Activated T-cell treated with anti-CD3 and anti-CD28 coated beads, Interleukin-2, amount 50 U/mL, for 72 hours (primary cell): ENCODE data around the gene EDNRA. TPM values are rescaled to one million over a fixed set of nuclear protein-coding genes. Genes with fewer than 3 reads are reported as not detected.
A peak's percentile ranks its signal among the peaks of the same experiment; 100 is the strongest.

Source experiments
- ATAC-seq, 2 donors: fragments of 150-1000 bp; cut with Tn5 transposase; replicated peaks in 1 of 2; 2 replicates each; pipeline ENCODE4 v1.10.0; 2021; ENCODE audit warnings: moderate library complexity in 2 of 2, mild to moderate bottlenecking in 1 of 2
- DNase-seq, 2 donors: peaks; one replicate each; pipeline ENCODE4 v3.0.0; 2021 to 2022; ENCODE audit warnings: mixed read lengths in 1 of 2
- H3K27ac Mint-ChIP-seq: one replicate; pipeline ENCODE4 v1.8.0; 2022; ENCODE audit warnings: mild to moderate bottlenecking, moderate library complexity, mixed read lengths
- H3K27me3 Mint-ChIP-seq: one replicate; pipeline ENCODE4 v1.8.0; 2022; ENCODE audit warnings: low read depth, mixed read lengths
- H3K36me3 Mint-ChIP-seq, 2 donors: one replicate each; pipeline ENCODE4 v1.8.0; 2022; ENCODE audit warnings: mixed read lengths in 2 of 2, mild to moderate bottlenecking in 1 of 2; ENCODE audit not compliant: insufficient read depth in 2 of 2
- H3K4me1 Mint-ChIP-seq: one replicate; pipeline ENCODE4 v1.8.0; 2022; ENCODE audit warnings: low read depth, mixed read lengths
- H3K4me3 Mint-ChIP-seq, 2 donors: one replicate each; pipeline ENCODE4 v1.8.0; 2022; ENCODE audit warnings: mild to moderate bottlenecking in 2 of 2, mixed read lengths in 2 of 2, moderate library complexity in 2 of 2
- H3K9me3 Mint-ChIP-seq, 2 donors: one replicate each; pipeline ENCODE4 v1.8.0; 2022; ENCODE audit warnings: mixed read lengths in 2 of 2
- total RNA-seq, 2 donors: library from RNA; stranded (reverse); gene quantifications; one replicate each; pipeline ENCODE4 v1.2.3, GENCODE V29; 2022

EDNRA gene
- total RNA-seq, 2 donors from 2014 or later: 0.34 to 0.69 TPM

DNA sequence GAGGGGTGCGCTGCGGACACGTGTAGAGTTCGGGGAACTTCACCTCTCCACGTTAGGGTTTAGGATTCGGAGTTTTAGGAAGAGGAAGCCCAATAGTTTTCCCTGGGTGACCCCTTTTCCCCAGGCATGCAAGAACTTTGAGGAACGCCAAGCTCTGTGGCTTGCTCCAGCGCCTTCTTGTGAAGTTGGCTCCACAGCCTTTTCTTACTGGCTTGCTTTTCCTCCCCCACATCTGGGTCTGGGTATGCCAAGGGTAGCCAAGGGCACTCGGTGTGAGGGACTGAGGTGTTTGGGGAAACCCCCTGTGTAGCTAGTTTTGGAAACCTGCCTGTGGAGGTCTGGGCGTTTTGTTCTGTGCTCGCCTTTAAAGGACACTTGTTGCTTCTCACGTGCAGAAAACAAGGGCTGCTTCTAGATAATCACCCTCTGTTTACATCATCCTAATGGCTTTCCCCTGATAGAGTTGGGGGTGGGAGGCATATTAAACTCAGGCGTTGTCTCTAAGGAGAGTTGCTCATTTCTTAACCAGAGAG, 746 bp downstream of the EDNRA start:
- Mint-ChIP-seq H3K27ac (no peak overlapping the region), H3K27me3 (peaks cover 42% of the 10 kb centered on the region), H3K4me3 (peak overlapping the region; percentile 47 to 62), H3K36me3 (no peaks in the 10 kb centered on the region), H3K9me3 (no peaks in the 10 kb centered on the region), H3K4me1 (peaks cover 7% of the 10 kb centered on the region)
- DNase-seq (peak in 1 of 2 donors; percentile 1), ATAC-seq (peak; percentile 56 to 58)

DNA sequence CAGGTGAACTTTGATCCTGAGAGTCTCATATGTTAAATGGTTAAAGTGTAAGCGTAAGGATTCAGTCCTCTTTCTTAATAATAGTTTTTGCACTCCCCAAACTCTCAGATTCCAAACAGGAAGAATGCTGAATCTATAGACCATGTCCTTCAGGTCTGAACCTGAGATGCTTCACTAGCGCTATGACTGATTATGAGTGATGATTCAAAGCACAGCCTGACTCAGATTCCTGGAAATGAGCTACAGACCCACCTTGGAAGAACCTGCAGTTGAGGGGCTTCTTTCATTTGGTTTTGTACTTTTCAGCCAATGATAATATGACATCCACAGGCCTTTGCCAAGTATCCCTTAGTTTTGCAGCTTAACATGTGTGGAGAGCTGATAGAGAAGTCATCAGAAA, 1.4 kb downstream of the EDNRA start:
- peaks cover 42% of the 10 kb centered on the region for H3K27me3 Mint-ChIP-seq
- peak overlapping the region; percentile 27 to 47 for H3K4me3 Mint-ChIP-seq
- H3K4me1 Mint-ChIP-seq: peaks cover 7% of the 10 kb centered on the region
- no peaks in the 10 kb centered on the region for H3K9me3 Mint-ChIP-seq
- DNase-seq: peak in 1 of 2 donors; percentile 4
- H3K36me3 Mint-ChIP-seq: no peaks in the 10 kb centered on the region
- peak; percentile 63 to 74 for ATAC-seq
- no peak overlapping the region for H3K27ac Mint-ChIP-seq

DNA sequence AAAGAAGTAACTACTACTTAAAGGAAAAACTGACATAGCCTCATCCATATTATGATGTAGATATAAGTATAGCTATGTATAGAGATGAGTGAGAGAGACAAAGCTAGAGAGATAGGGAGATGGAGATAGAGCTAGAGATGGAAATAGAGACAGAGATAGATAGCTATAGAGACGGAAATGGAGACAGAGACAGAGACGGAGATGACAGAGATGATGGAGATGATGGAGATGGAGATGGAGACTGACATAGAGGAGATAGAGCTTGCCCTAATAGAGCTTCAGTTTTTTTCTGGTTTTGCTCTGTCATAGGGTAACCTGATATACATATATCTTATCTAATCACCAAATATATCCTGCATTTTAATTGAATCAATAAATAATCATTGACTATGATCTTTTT, 4.3 kb downstream of the EDNRA start:
- H3K27me3 Mint-ChIP-seq: peaks cover 20% of the 10 kb centered on the region
- no peaks in the 10 kb centered on the region for H3K36me3 Mint-ChIP-seq
- peaks cover 7% of the 10 kb centered on the region for H3K4me1 Mint-ChIP-seq
- H3K4me3 Mint-ChIP-seq: no peak overlapping the region
- DNase-seq: no peak
- H3K9me3 Mint-ChIP-seq: no peaks in the 10 kb centered on the region
- ATAC-seq: no peak
- no peak overlapping the region for H3K27ac Mint-ChIP-seq

DNA sequence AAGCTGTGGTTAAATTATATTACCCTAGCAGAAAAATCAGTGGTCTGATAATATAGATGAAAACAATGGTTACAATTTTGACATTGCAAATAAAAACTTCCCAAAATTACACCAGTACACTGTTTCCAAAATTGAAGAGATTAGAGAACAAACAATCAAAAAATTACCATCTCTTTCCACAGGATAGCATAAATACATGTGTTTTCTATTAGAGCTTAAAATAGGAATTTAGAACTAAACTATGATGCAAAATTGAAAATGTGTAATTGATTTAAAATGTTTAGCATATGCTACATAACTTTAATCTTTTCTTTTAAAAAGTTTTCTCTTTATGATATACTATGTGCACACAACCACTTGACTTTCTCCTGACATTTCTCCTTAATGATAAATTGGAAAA, 6.7 kb downstream of the EDNRA start:
- Mint-ChIP-seq H3K27ac (no peak overlapping the region), H3K36me3 (no peaks in the 10 kb centered on the region), H3K4me3 (no peak overlapping the region), H3K27me3 (peaks cover 3% of the 10 kb centered on the region), H3K9me3 (no peaks in the 10 kb centered on the region), H3K4me1 (peaks cover under 1% of the 10 kb centered on the region)
- ATAC-seq (no peak), DNase-seq (no peak)

DNA sequence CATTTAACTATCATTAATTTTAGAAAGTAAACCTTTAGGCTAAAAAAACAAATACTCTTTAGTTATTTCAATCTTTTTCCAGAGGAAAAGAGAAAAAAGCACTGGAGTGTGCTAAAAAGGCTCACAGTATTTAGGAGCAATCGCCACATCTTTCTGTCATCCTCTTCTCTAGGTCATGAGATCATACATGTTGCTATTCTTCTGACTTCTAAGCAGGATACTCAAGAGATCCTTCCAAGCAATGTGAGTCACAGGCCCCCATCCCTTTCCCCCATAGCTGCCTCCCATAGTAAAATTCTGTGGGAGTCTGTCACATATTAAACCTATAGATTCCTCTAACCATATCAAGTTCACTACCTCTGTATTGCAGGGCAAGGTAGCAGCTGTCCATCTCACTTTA, 7.7 kb downstream of the EDNRA start:
- DNase-seq (no peak), ATAC-seq (no peak)
- Mint-ChIP-seq H3K4me3 (no peak overlapping the region), H3K9me3 (no peaks in the 10 kb centered on the region), H3K4me1 (no peaks in the 10 kb centered on the region), H3K36me3 (no peaks in the 10 kb centered on the region), H3K27me3 (no peaks in the 10 kb centered on the region), H3K27ac (no peak overlapping the region)

DNA sequence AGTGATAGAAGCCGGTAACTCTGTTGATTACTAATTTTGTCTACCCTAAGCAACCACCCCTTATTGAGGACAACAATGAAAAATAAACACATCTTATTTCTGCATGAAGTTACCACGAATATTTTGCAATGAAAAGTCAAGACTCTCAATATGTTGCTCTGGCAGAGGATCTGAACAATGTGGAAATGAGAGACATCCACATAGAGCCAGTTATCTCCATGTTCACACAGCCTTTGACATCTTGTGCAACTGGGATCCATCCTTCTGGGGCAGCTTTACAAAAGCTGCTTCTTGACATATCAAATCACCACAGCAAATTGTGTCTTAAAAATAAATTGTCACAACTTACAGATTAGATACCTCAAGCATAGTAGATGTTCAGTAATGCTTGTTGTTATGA, 10.2 kb downstream of the EDNRA start:
- no peak overlapping the region for H3K4me3 Mint-ChIP-seq
- no peaks in the 10 kb centered on the region for H3K9me3 Mint-ChIP-seq
- ATAC-seq (no peak), DNase-seq (no peak)
- H3K27me3 Mint-ChIP-seq: peaks cover 7% of the 10 kb centered on the region
- H3K27ac Mint-ChIP-seq: no peak overlapping the region
- no peaks in the 10 kb centered on the region for H3K36me3 Mint-ChIP-seq
- H3K4me1 Mint-ChIP-seq: no peaks in the 10 kb centered on the region

DNA sequence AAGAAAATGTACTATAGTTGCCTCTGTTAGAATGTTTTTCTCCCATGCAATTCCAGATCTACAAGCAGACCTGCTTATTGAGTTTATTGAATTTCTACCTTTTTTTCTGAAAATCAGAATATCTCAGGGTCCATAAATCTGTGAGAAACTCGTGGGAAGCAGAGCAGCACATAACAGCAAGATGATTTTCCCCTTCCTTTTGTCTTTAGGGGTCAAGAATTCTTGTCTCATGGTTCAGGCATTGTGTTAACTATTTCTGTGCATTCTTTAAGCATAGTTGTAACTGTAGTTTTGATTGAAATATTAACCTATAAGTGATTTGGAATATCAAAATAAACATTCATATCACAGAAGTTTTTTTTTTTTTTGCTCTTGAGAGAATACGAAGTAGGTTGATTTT, 11.4 kb downstream of the EDNRA start:
- H3K9me3 Mint-ChIP-seq: no peaks in the 10 kb centered on the region
- no peaks in the 10 kb centered on the region for H3K36me3 Mint-ChIP-seq
- DNase-seq: no peak
- no peak overlapping the region for H3K4me3 Mint-ChIP-seq
- H3K4me1 Mint-ChIP-seq: no peaks in the 10 kb centered on the region
- no peak overlapping the region for H3K27ac Mint-ChIP-seq
- H3K27me3 Mint-ChIP-seq: peaks cover 7% of the 10 kb centered on the region
- no peak for ATAC-seq

DNA sequence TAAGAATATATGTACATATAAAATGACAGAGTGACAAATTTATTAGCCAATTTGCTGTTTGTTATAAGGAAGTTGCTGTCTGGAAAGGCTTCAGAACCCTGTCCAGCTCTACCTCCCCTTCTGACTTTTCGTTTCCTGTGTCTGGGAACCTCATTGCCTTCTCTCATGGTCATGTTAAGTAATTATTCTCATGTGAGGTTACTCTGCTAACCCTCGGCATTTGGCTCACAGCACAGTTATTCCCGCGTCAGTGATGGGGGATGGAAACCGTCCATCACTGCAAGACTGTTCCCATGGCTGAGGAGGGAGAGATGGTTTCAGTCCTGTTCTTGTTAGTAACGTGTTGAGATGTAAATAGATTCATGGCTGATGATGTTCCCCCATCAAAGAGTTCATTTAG, 11.9 kb downstream of the EDNRA start:
- no peaks in the 10 kb centered on the region for H3K4me1 Mint-ChIP-seq
- H3K27me3 Mint-ChIP-seq: peaks cover 7% of the 10 kb centered on the region
- ATAC-seq: no peak
- no peaks in the 10 kb centered on the region for H3K9me3 Mint-ChIP-seq
- DNase-seq: no peak
- H3K4me3 Mint-ChIP-seq: no peak overlapping the region
- no peak overlapping the region for H3K27ac Mint-ChIP-seq
- no peaks in the 10 kb centered on the region for H3K36me3 Mint-ChIP-seq

DNA sequence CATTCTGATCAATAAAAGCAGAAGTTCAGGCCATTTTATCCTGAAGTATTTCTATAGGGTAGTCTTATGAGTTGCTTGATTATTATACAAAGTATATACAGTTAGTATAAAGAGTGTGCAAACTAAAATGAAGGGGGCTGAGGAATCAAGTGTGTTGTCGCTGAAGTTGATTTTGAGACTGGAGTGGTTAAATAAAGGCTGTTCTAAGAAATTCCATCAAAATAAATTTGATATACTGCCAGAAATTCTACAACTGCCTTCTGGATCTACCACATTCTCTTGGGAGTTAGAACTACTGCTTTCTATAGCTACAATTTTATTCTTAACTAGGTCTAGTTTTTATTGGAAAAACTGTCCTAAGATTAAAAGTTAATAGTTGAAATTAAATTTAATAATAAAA, 12.4 kb downstream of the EDNRA start:
- no peaks in the 10 kb centered on the region for H3K4me1 Mint-ChIP-seq
- H3K27ac Mint-ChIP-seq: no peak overlapping the region
- H3K27me3 Mint-ChIP-seq: peaks cover 7% of the 10 kb centered on the region
- DNase-seq (no peak), ATAC-seq (no peak)
- no peaks in the 10 kb centered on the region for H3K36me3 Mint-ChIP-seq
- no peaks in the 10 kb centered on the region for H3K9me3 Mint-ChIP-seq
- no peak overlapping the region for H3K4me3 Mint-ChIP-seq

DNA sequence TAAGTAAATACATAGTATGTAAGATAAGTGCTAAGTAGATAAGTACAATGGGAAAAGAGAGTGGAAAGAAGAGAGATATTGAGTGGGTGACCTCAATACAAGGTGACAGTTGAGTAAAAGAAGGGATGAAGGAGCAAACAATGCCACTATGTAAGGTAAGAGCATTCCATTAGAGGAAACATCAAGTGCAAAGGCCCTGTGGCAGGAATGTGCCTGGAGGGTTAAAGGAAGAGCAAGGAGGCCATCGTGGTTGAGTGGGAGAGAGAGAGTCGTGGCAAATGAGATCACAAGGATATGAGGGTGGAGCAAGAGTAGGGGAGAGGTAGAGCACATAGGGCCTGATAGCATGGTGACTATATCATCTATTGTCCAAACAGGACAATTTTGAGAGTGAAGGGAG, 13.4 kb downstream of the EDNRA start:
- DNase-seq (no peak), ATAC-seq (no peak)
- peaks cover 7% of the 10 kb centered on the region for H3K27me3 Mint-ChIP-seq
- no peaks in the 10 kb centered on the region for H3K36me3 Mint-ChIP-seq
- H3K4me1 Mint-ChIP-seq: no peaks in the 10 kb centered on the region
- no peaks in the 10 kb centered on the region for H3K9me3 Mint-ChIP-seq
- no peak overlapping the region for H3K4me3 Mint-ChIP-seq
- H3K27ac Mint-ChIP-seq: no peak overlapping the region

DNA sequence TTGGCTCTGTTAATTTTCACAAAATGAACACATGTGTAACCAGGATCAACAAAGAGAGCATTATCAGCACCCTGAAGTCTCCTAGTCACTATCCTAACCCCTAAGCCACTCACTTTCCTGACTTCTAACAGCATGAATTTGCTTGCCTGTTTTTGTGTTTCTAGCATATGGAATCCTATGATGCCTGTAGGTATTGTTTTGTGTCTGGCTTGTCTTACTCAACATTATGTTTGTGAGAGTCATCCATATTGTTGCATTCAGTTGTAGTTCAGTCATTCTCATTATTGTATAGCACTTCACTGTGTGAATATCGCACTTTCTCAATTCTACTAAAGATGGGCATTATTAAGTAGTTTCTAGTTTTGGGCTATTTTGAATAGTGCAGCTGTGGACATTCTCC, 15.6 kb downstream of the EDNRA start:
- ATAC-seq (no peak), DNase-seq (no peak)
- Mint-ChIP-seq H3K36me3 (no peaks in the 10 kb centered on the region), H3K27me3 (peaks cover 11% of the 10 kb centered on the region), H3K4me3 (no peak overlapping the region), H3K4me1 (no peaks in the 10 kb centered on the region), H3K9me3 (no peaks in the 10 kb centered on the region), H3K27ac (no peak overlapping the region)

DNA sequence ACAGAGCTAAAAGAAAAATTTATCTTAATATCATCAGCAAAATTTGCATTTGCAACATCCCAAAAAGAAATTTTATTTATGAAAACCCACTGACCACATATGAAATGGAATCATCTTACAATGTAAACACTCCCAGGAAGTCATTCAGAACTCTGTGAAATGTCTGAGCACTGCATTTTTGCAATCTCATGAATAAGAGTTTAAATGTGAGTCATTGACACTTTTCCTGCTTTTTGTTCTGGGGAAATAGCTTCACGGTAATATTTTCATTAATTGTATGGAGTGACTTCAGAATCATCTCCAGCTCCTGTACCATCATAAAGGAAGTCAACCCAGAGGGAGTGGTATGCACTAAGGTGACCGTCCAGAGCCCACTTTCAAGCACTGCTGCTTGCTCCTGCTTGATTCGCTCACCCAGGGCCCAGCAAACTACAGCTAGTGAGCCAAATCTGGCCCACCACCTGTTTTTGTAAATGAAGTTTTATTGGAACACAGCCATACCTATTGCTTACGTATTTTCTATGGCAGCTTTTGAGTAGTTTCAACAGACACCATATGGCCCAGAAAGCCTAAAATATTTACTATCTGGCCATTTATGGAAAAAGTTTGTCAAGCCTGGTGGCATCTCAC, 17.2 kb downstream of the EDNRA start:
- no peak for ATAC-seq

DNA sequence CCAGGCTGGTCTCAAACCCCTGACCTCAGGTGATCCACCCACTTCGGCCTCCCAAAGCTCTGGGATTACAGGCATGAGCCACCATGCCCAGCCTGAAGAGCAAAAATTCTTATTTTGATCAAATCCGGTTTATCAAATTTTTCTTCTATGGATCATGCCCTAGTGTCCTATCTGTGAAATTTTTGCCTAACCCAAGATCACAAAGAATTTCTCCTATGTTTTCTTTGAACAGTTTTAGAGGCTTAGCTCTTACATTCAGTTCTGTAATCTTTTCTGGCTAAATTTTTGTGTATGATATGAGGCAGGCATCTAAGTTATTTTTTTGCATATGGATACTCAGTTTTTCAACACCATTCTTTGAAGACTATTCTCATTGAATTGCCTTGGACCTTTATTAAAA, 27.4 kb downstream of the EDNRA start:
- Mint-ChIP-seq H3K4me3 (no peak overlapping the region), H3K36me3 (no peaks in the 10 kb centered on the region), H3K27me3 (peaks cover 32% of the 10 kb centered on the region), H3K9me3 (no peaks in the 10 kb centered on the region), H3K27ac (no peak overlapping the region), H3K4me1 (no peaks in the 10 kb centered on the region)
- ATAC-seq: no peak
- DNase-seq: no peak

More for the DNA sequence above, 17.2 kb downstream of the EDNRA start:
- Mint-ChIP-seq H3K27ac (no peak overlapping the region), H3K36me3 (no peaks in the 10 kb centered on the region), H3K4me1 (no peaks in the 10 kb centered on the region), H3K9me3 (no peaks in the 10 kb centered on the region), H3K4me3 (no peak overlapping the region), H3K27me3 (peaks cover 11% of the 10 kb centered on the region)
- DNase-seq: no peak

DNA sequence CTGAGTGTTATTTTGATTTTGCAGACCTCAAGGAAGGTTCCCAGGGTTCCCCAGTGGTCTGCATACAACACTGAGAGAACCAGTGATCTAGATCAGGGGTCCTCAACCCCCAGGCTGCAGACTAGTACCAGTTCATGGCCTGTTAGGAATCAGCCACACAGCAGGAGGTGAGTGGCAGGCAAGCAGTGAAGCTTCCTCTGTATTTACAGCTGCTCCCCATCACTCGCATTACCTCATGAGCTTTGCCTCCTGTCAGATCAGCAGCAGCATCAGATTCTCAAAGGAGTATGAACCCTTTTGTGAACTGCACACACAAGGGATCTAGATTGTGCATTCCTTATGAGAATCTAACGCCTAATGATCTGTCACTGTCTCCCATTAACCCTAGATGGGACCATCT, 28.5 kb downstream of the EDNRA start:
- Mint-ChIP-seq H3K4me1 (no peaks in the 10 kb centered on the region), H3K36me3 (no peaks in the 10 kb centered on the region), H3K4me3 (no peak overlapping the region), H3K27ac (no peak overlapping the region), H3K9me3 (no peaks in the 10 kb centered on the region), H3K27me3 (peaks cover 32% of the 10 kb centered on the region)
- no peak for ATAC-seq
- no peak for DNase-seq
